GM19324 (cell line): ENCODE data around the gene ZNF764.
"Not testable (repeated sequence)": the region's sequence is repeated elsewhere in the genome, so short reads cannot be mapped to it uniquely, and the experiment has no call there.

Experiments used
- ATAC-seq: cut with Tn5 transposase; IDR thresholded peaks from one replicate; pipeline ENCODE4 v1.9.1; 2021; ENCODE audit warnings: mild to moderate bottlenecking, moderate library complexity; ENCODE audit not compliant: unreplicated experiment, low FRiP score

ZNF764 gene

GRCh38 chr16:30528799-30529457, 29.2 kb downstream of the ZNF764 start:
- no peak for ATAC-seq

GRCh38 chr16:30527635-30528178, 30.5 kb downstream of the ZNF764 start:
- ATAC-seq = no peak

- ATAC-seq = peak; percentile 80
These were observed 31.1 kb downstream of the ZNF764 start for GRCh38 chr16:30526823-30527634.

- peak; percentile 32 for ATAC-seq
These were observed 31.9 kb downstream of the ZNF764 start, which contains the start of gene ZNF768 for GRCh38 chr16:30526137-30526822. Gene ZNF768, minus strand, starts transcription at chr16:30526566. Its CDS starts 153 bp downstream, at chr16:30526413.

GRCh38 chr16:30525844-30526136, 32.4 kb downstream of the ZNF764 start:
- no peak for ATAC-seq

- no peak for ATAC-seq
These were observed 33.3 kb downstream of the ZNF764 start for GRCh38 chr16:30524575-30525568.

- no peak for ATAC-seq
These were observed 34.2 kb downstream of the ZNF764 start for GRCh38 chr16:30523768-30524574.

GRCh38 chr16:30522702-30523463, 35.3 kb downstream of the ZNF764 start:
- ATAC-seq = not testable (repeated sequence)

- ATAC-seq = no peak
These were observed 36.1 kb downstream of the ZNF764 start for GRCh38 chr16:30521873-30522641.

- no peak for ATAC-seq
These were observed 36.7 kb downstream of the ZNF764 start for GRCh38 chr16:30521476-30521872.

GRCh38 chr16:30519120-30520049, 38.8 kb downstream of the ZNF764 start:
- ATAC-seq = no peak

GRCh38 chr16:30518552-30518951, 39.6 kb downstream of the ZNF764 start:
- ATAC-seq = no peak

GRCh38 chr16:30515275-30515674, 42.9 kb downstream of the ZNF764 start:
- ATAC-seq = no peak

- ATAC-seq = no peak
These were observed 46.7 kb downstream of the ZNF764 start for GRCh38 chr16:30511509-30511908.

- ATAC-seq = no peak
These were observed 47.7 kb downstream of the ZNF764 start for GRCh38 chr16:30510376-30510938.

- no peak for ATAC-seq
These were observed 49.0 kb downstream of the ZNF764 start for GRCh38 chr16:30509081-30509765.
